GM12891 (cell line): Measurements from ENCODE around the gene ODAD3.

Experiments
- DNase-seq: peaks from one replicate; pipeline ENCODE4 v3.0.0; 2011; ENCODE audit warnings: low spot score; ENCODE audit not compliant: insufficient read length
- FAIRE-seq: peaks from 2 replicates; lab custom pipeline; 2011; peaks lifted over from hg19 to GRCh38; lab: Jason Lieb, UNC
- PAX5 ChIP-seq: IDR thresholded peaks from 2 replicates; pipeline ENCODE4 v1.6.1; 2011; ENCODE audit warnings: low read length, moderate library complexity, mild to moderate bottlenecking; ENCODE audit not compliant: insufficient read depth, severe bottlenecking
- POLR2A ChIP-seq: IDR thresholded peaks from 2 replicates; pipeline ENCODE4 v1.6.1; 2011; ENCODE audit warnings: low read depth, low read length, control low read depth
- POLR2AphosphoS5 ChIP-seq: IDR thresholded peaks from 2 replicates; pipeline ENCODE4 v1.6.1; 2011; ENCODE audit warnings: low read depth, low read length, control low read depth
- POU2F2 ChIP-seq: IDR thresholded peaks from 2 replicates; pipeline ENCODE4 v1.6.1; 2011; ENCODE audit warnings: low read depth, mild to moderate bottlenecking, control low read depth, low read length, moderate library complexity
- SPI1 ChIP-seq: IDR thresholded peaks from 2 replicates; pipeline ENCODE4 v1.6.1; 2011; ENCODE audit warnings: low read depth, low read length, control low read depth
- TAF1 ChIP-seq: IDR thresholded peaks from 2 replicates; pipeline ENCODE4 v1.6.1; 2011; ENCODE audit warnings: low read depth, low read length, control low read depth

The ODAD3 gene

DNA sequence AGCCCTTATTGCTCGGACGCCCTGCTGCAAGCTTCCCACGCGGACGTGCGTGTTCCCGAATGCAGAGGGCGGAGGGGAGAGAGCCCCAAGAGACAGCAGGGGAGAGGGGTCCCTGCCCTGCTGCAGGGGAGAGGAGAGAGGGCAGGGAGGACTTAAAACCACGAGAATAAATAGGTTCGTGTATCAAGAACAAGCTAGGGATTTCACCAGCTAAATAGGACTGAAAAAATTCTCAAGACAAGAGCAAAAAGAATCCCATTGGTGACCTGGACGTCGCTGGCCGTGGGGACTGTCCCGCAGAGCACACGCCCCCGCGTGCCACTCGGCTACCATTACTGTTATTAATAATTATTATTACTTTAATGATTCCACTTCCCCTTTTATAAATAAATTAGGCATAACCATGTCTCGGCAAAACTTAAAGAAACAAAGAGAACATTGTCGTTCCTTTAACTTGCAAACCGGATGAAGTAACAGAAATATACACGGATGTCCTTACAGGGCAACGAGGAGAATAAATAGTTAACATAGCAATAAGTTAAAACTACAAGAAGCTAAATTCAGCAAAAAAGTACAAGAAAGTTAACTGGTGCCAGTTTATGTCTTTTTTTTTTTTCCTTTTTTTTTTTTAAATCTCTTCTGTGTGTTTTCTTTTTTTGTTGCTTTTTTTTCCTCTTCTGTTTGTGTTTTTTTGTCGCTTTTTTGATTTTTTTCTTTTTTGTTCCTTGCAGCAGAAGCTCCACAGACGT lies 17.1 kb upstream of the ODAD3 start:
- TF ChIP-seq POLR2A (no peak), SPI1 (peak; percentile 79), POLR2AphosphoS5 (no peak)
- DNase-seq (no peak), FAIRE-seq (no peak)

DNA sequence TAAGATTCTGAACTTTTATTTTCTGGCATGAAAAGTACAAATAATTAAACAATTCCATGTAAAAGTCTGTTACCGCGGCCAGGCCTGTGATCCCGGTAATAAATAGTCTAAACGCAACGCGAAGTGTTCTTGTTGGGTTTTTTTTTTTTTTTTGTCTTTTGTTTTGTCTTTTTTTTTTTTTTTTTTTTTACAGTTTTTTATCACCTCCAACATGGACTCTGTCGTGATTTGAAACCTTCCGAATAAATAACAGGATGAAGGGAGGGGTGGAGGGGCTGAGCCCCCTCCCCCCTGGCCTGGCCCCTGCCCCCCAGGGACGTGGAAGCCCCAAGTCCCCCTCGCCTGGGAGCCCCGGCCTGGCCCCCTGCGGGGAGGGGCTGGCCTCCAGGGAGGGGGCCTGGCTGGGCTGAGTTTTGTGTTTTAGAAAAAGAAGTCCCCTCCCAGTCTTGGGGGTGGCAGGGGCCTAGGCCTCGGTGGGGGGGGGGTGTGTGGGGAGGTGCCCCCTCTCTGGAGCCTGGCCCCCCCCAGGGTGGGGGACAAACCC lies 16.5 kb upstream of the ODAD3 start:
- FAIRE-seq (no peak), DNase-seq (no peak)
- TF ChIP-seq POLR2A, result no peak
- TF ChIP-seq SPI1, result no peak
- TF ChIP-seq TAF1, result no peak
- TF ChIP-seq POU2F2, result no peak

DNA sequence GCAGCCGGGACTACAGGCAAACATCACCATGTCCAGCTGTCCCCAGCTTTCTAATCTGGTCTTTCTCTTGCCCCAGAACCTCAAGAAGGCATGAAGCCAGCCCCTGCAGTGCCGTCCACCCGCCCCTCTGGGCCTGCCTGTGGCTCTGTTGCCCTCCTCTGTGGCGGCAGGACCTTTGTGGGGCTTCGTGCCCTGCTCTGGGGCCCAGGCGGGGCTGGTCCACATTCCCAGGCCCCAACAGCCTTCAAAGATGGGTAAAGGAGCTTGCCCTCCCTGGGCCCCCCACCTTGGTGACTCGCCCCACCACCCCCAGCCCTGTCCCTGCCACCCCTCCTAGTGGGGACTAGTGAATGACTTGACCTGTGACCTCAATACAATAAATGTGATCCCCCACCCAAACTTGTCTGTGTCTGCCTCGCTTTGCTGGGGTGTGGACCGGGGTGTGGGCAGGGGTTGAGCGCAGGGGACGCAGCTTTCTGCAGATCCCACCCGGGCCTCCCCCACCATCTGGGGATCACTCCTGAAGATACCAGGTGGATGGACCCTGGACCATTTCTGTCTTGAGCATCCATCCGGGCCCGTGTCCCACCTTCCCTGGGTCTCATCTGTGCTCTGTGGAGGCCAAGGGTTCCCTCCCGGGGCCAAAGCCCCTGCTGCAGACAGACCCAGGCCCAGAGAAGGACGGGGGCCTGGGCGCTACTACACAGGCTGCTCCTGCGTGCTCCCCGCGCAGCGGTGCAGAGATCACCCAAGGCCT lies 15.8 kb upstream of the ODAD3 start:
- FAIRE-seq, result no peak
- no peak for DNase-seq
- TF ChIP-seq SPI1 (no peak), PAX5 (no peak), POLR2AphosphoS5 (no peak), TAF1 (no peak), POU2F2 (no peak), POLR2A (no peak)

DNA sequence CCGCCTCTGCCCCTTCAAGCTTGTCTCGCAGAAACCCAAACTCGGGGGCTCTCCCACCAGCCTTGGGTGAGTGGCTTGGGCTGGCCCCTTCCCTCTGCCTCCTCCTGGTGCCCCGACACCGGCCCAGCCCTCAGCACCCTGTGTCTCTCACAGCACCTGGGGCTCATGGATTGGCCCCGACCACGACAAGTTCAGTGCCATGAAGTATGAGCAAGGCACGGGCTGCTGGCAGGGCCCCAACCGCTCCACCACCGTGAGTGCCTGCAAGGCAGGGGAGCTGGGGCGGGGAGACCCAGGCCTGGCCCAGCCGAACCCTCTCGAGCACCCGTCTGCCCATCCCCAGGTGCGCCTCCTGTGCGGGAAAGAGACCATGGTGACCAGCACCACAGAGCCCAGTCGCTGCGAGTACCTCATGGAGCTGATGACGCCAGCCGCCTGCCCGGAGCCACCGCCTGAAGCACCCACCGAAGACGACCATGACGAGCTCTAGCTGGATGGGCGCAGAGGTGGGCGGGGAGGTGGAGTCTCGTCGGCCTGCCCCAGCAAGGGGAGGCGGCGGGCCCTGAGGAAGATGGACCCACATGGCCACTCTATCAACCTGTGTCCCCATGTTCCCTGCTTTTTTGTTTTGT lies 14.1 kb upstream of the ODAD3 start:
- FAIRE-seq (no peak), DNase-seq (no peak)
- TF ChIP-seq PAX5 (no peak), POLR2AphosphoS5 (no peak), SPI1 (no peak), TAF1 (no peak), POLR2A (no peak)

DNA sequence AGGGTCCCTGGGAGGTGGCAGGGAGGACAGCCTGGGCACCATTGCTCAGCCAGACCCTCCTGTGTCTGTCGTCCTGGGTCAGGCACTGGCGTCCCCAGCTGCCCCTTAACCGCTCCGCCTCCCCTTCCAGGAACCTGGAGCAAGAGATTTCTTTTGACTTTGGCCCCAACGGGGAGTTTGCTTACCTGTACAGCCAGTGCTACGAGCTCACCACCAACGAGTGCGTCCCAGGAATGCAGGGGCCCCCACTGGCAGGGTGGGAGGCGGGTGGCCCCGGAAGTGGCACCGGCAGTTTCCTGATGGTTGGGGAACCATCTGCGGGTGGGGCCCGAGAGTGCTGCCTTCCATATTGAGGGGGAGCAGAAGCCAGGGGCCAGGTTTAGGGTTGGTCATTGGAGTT lies 13.5 kb upstream of the ODAD3 start:
- DNase-seq (no peak), FAIRE-seq (no peak)
- TF ChIP-seq POLR2A, result no peak
- TF ChIP-seq POLR2AphosphoS5, result no peak
- TF ChIP-seq POU2F2, result no peak
- TF ChIP-seq SPI1, result no peak
- no peak for TF ChIP-seq PAX5
- no peak for TF ChIP-seq TAF1

DNA sequence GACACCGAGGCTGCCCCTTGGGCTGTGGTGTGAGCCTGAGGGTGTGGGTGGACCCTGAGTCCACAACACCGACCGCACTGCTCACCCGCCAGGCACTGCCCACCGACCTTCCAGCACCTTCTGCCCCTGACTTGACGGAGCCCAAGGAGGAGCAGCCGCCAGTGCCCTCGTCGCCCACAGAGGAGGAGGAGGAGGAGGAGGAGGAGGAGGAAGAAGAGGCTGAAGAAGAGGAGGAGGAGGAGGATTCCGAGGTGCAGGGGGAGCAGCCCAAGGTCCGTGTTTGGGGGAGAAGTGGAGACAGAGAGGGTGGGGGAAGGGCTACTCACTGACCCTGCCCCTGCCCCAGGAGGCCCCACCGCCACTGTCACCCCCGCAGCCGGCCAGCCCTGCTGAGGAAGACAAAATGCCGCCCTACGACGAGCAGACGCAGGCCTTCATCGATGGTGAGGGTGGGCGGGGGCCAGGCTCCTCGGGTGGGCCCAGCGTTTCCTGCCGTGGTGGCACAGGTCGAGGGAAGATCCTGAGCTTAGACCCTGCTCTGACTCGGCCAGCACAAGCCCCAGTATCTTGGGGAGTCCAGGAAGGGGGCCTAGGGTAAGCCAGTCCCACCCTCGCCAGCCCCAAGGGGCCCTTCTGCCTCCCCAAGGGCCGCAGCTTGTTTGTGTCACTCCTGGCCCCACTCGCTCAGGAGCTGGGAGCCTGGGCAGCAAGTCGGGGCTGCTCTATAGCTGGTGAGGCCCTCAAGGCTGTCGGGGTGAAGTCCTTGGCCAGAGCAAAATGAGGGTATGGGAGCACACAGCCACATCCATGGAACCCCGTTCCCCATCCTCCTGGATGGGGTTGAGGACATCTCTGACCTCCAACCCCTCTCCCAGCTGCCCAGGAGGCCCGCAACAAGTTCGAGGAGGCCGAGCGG lies 12.7 kb upstream of the ODAD3 start:
- TF ChIP-seq POLR2AphosphoS5 (no peak), TAF1 (no peak)
- FAIRE-seq (no peak), DNase-seq (peak; percentile 17)

DNA sequence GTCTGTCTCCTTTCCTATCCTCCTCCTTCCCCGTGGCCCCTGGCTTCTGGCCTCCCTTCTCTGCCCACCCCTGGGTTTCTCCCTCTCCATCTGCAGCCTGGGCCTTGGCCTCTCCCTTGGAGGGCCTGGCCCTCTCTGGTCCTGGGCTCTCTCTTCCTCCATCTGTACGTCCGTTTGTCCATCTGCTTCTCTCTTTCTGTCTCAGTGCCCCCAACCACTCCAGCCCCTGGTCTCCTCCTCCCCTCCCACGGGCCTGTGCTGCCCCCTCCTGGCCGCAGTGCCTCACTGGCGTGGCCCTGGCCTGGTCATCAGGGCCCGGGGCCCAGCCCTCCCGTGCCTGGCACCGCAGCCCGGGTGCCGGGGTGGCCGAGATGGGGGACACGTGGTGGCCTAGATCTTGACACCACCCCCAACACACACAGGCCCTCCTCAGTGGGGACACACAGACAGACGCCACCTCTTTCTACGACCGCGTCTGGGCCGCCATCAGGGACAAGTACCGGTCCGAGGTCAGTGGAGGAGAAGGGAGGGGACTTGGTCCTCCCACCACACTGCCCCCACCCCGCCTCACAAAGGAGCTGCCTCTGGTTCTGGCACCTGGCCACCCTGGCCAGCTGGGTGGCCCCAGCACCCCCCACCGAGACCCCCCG lies 11.9 kb upstream of the ODAD3 start:
- TF ChIP-seq TAF1 (no peak), PAX5 (no peak)
- FAIRE-seq, result peak; percentile 58
- peak; percentile 85 for DNase-seq

DNA sequence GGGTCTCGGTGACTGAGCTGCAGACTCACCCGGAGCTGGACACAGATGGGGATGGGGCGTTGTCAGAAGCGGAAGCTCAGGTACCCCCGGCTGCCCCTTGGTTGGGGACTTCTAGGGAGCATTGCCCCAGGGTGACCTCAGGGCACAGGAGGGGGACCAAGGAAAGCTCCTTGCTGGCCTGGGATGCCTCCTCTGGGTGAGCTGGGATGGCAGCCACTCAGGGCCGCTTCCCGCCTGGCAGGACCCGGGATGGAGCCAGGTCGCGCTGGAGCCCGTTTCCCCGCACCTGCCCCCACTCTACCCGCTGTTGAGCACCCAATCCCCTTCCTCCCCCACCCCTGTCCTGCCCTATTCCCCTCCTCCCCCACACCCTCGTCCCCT lies 11.3 kb upstream of the ODAD3 start:
- FAIRE-seq, result no peak
- TF ChIP-seq POLR2A, result no peak
- DNase-seq, result no peak

DNA sequence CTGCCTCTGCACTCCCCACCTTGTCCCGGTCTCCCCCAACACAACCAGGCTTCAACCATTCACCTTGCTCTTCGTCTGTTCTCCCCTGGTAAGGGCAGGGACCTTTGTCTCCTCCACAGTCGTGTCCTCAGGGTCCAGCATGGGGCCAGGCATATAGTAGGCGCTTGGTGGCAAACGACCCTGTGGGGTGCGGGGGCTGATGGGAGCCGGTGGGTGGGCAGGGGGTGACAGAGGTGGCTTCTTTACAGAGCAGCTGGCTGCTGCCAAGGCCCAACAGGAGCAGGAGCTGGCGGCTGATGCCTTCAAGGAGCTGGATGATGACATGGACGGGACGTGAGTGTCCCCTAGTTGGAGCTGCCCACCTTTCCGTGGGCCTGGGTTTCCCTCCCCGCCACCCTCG lies 10.2 kb upstream of the ODAD3 start:
- TF ChIP-seq TAF1 (no peak), POLR2AphosphoS5 (no peak)
- DNase-seq (no peak), FAIRE-seq (no peak)
